ENCODE data around the gene RBMX2.
"Not testable (repeated sequence)": the region's sequence is repeated elsewhere in the genome, so short reads cannot be mapped to it uniquely, and the experiment has no call there.

The RBMX2 gene, protein sequence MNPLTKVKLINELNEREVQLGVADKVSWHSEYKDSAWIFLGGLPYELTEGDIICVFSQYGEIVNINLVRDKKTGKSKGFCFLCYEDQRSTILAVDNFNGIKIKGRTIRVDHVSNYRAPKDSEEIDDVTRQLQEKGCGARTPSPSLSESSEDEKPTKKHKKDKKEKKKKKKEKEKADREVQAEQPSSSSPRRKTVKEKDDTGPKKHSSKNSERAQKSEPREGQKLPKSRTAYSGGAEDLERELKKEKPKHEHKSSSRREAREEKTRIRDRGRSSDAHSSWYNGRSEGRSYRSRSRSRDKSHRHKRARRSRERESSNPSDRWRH

DNA sequence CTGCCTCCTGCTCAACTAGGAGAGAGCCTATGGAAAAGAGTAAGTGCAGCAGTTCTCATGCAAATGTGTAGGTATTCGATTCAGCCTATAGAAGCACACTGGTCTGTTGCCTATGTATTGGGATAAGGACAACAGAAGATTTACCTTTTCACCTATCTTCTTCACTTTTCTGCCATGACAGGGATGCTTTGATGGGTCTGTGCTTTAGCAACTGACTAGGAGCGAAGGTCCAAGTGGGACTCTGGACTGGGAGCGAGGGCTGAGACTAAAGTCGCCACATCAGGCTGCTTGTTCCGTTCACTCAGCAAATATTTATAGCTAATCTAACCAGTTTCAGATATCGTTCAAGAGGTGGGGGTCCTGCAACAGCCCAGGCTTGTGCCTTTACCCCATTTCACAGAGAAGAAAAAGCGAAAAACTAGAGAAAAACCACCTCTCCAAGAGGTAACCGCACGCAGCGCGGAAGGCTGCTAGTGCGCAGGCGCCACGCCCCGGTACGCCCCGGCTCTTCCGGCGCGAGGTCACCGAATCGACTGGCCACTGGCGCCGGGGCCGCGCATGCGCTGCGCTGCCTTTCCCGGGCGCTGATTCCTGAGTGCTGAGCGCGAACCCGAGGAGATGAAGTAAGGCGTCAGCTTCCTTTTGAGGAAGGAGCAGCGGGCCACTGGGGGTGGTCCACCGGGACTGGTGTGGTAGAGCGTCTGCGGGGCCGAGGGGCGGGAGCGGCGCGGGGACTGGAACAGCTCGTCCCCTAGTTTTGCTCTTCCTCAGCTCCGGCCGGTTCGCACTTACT, at the start of gene RBMX2:
Gene RBMX2, plus strand, starts transcription at position 573 of the 793 bp plus-strand sequence. Its CDS starts 46 bp downstream, at position 619.
- DNase-seq = peak; percentile 33 to 81

DNA sequence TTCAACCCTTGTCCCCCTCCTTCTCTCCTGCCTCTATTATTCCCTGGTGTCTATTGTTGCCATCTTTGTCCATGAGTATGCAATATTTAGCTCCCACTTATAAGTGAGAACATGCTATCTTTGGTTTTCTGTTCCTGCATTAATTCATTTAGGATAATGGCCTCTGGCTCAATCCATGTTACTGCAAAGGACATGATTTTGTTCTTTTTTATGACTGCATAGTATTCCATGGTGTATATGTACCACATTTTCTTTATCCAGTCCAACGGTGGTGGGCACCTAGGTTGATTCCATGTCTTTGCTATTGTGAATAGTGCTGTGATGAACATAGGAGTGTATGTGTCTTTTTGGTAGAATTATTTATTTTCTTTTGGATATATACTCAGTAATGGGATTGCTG, 49.7 kb upstream of the RBMX2 start:
- not testable (repeated sequence) for DNase-seq

DNA sequence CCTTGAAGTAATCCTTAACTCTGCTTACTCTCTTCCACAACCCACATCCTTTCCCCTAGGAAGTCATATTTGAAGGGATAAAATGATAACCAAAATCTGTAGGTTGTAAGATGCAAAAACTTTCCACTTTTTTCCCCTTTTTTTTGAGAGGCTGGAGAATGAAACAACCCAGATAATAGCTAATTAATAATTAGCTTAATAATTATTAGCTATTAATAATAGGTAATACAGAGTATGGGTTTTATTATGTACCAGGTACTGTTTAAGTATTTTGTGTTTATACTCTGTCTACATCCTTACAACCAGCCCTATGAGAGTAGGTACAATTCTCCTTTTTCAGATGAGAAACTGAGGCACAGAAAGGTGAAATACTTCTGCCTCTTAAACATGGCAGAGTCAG, 25.7 kb upstream of the RBMX2 start:
- no peak for DNase-seq

DNA sequence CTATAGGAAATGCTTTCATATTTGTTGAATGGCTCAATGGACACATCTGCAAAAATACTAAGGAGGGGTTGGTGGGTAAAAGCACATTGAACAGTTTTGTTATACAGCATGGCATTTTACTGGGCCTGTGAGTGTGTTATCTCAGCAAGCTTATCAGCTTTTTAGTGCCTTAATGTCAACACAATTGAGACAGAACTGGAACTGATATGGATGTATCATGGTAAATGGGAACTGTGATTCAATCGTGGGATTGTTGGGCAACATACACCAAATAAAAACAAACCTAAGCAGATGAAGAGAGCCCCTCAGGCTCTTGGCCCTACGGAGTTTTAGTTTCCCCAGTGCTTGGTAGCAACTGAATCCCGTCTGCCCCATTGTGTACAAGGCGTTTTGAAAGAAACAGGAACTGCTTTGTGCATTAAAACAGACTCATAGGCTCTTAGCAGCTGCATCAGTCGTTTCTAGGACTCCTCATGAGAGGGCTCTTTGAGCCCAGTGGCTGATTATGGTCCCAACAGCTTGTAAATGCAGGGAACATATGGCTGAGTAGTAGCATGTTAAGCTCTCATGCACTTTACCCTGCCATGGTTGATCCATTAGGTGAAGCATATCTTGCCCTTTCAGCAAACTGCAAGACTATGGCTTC, 23.6 kb upstream of the RBMX2 start:
- no peak for DNase-seq

DNA sequence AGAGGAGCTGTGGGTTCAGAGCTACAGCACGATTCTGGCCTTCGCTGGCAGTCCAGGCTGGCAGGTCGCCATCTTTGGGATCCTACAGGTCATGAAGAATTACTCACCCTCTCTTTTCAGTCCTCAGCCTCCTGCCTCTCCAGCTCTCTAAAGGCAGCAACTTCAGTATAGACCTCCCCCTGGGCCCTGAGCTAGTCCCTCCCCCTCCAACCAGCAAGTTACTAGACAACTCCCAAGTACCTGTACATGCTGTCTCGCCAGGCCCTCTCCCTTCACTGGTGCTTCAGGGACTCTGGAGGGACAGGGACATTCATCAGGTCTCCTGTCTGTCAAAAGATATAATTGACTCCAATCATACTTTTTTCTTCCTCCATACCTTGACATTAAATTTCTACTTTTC, 16.3 kb upstream of the RBMX2 start, which contains the start of gene GPR119:
Gene GPR119, minus strand, starts transcription at position 155 of the 400 bp plus-strand sequence. CDS start 227 bp downstream, outside the sequence.
- DNase-seq = no peak

DNA sequence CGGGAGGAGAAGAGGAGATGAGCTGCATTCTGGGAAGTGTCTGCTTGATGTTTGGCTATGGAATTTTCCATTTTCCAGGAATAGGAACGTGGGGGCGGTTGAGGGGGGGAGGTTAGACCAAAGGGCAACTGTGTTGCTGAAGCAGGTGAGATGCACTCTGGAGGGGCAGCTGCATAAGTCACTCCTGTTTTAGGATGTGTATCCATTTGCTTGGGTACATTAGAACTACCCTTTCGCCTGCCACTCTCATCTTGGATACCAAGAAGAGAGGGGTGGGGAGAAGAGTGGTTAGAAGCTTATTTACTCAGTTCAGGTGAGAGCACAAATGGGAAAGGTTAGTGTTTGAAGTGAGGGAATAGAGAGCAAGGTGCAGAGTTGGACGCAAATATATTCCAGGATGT, 15.4 kb upstream of the RBMX2 start:
- DNase-seq = no peak

DNA sequence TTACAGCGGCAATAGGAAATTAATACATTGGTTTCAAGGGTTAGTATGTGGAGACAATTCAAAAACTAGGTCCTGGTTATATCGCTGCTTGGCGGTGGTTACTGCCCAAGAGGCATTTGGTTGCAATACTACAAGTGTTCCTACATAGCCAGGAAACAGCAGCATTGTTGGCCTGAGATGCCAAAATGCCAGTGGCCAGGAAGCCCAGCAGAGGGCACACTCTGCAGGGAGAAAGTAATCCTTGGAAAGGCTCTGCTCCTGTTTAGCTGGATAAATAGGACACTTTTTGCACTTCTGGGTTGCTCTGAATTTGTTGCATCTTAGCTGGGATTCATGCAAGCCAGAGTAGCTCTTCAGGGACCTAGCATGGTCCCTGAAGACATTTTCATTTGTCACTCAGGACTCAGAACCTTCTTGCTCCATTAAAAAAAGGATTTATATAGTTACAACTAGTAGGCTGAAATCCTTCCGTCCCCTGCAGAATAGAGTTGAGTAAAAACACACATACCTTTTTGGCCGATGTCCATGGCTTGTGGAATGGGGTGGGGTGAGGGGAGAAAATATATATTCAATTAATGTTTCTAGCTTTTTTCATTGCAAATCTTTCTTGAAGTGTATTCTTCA, 8.2 kb upstream of the RBMX2 start:
- DNase-seq = peak; percentile 31 to 65

DNA sequence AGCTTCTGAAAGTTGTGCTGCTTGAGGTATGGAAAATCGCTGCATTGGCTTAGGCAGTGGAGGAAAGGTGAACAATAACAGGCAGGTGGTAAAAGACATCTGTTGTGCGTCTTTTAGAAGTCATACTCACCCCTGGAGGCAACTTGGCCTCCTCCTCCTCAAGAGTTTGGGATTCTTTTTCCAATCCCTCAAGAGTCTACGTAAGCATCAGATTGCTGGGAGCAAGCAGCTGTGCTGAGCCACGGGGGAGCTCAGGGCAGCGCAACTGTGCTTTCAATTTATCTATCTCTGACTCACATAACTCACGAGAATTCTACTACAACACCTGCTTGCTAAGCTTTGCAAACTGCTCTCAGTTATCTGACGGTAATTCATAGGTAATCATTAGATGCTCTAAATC, 6.4 kb upstream of the RBMX2 start:
- DNase-seq = no peak

DNA sequence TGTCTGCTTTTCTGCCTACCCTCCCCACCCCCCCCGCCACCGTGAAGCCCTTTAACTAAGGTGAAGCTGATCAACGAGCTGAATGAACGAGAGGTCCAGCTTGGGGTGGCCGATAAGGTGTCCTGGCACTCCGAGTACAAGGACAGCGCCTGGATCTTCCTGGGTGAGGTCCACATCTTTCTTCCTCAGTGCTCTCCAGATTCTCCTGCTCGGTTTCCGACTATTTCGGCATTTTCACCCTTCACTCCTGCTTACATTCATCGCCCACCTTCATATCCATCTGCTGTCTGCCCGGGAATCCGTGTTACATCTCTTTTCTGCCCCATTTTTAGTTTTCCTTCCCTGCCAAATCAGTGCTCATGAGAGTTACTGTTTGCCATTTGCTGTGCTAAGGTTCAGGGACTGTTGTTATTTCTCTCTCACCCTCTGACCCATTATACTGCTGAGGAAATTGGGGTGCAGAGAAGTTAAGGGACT, 459 bp downstream of the RBMX2 start:
- no peak for DNase-seq

DNA sequence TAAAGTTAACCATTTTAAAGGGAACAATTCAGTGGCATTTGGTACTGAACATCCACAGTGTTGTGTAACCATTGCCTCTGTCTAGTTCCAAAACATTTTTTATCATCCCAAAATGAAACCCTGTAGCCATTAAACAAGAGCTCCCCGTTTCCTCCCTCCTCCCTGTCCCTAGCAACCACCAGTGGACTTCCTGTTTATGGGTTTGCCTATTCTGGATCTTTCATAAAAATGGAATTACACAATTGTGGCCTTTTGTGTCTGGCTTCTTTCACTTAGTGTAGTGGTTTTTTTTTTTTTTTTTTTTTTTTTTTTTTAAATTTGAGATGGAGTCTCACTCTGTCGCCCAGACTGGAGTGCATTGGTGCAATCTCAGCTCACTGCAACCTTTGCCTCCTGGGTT, 11.6 kb downstream of the RBMX2 start:
- no peak for DNase-seq

DNA sequence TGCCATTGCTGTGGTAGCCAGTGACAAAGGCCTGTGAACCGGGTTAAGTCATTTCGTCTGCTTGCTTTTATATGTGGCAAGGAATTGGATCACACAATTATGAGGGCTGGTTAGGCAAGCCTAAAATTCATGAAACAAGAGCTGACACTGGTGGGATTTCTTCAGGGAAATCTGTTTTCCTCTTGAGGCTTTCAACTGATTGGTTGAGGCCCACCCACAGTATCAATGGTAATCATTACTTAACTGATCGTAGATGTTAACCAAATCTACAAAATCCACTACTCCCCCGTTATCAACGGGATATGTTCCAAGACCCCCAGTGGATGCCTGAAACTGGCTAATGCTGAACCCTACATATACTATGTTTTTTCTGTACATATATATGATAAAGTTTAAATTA, 13.0 kb downstream of the RBMX2 start:
- DNase-seq = no peak

DNA sequence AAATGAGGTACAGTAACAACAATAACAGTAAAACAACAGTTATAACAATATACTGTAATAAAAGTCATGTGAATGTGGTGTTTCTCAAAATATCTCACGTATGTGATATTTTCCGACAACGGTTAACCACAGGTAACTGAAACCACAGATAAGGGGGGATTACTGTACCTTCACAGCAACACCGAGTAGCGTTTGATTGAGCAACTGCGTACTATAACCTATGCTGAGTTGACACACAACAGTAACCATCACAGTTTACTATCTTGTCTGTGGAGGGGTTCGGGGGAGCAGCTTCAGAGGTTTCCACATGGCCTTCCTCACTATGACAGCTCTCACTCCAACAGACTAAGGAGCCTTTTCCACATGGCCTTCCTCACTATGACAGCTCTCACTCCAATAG, 13.4 kb downstream of the RBMX2 start:
- no peak for DNase-seq

DNA sequence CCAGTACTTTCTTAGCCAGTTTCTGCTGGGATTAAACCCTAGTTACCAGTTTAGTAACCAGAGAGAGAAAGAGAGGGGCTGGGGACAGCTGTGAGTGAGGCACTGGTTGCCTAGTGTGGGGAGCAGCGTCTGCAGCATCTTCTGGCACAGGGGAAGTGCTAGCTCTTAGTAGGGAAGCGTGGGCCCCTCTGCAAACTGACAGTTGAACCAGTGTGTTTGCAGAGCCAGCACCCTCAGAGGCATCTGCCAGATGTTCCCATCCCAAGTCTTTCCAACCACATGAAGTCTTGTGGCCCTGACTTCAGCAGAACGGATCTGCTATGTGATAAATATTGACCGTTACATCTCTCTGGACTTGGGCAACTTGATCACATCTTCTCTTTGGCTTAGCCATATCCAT, 15.0 kb downstream of the RBMX2 start:
- no peak for DNase-seq

DNA sequence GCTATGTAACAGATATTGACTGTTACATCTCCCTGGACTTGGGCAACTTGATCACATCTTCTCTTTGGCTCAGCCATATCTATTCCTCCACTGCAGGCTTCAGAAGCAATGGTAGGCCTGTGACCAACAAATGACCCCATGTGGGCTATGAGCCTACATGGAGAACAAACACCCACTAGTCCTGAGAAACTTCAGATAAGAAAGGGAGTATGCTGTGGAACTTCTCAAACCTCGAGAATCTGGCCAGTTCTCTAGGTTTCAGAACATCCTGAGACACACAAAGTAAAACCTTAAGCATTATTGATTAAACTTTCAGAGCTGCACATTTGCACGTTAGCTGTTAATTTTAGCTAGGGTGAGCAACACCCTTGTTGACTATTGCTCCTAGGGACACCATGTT, 16.3 kb downstream of the RBMX2 start:
- no peak for DNase-seq

DNA sequence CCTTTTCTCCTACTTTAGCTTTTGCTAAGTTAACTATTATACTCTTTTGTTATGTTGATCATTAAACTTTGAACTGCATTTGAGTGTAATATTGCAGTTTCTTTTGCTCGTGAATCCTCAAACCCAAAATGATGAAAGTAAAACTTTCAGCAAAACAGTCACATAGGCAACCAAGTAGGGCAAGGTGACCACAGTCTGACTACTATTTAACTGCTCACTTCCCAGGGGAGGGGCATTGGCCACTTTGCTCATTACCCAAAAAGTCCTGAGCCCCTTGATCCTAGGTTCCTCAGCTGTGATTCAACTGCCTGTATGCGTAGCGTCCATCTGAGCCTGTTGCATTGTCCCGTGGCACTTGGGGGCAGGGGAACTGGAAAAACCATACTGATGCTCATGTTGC, 17.0 kb downstream of the RBMX2 start:
- DNase-seq = no peak

DNA sequence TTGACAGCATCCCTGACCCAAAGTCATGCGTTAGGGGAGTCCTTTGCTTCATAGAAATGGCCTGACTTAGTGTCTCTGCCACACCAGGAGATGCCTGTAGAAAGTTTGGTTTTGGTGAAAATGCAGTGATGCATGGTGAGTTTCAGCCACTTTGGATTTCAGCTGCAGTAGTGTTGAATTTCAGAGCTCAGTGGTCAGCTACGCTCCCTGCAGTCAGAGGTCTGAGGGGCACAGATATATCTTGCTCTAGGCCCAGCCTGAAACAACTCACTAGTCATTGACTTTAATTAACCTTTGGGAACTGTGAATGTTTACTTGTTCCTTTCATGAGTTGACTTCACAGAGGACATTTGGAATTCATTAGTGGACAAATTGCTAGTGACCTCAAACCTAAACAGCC, 17.5 kb downstream of the RBMX2 start:
- no peak for DNase-seq

DNA sequence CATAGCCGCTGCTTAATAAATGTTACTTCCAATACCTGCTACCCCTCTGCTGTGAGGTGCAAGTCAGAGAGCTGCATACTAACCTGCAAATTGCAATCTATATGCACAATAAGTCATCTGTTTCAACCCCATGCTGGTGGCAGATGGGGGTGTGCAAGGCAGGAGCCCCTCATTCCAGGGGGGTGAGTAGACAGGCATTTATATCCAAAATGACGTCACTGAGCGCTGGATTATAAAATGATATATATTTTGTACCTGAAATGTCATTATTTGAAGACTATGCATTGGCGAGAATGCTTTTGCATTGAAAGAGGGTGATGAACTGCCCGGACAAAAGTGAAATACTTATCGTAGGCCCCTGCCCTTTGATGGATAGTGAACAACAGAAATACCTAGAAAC, 24.7 kb downstream of the RBMX2 start:
- no peak for DNase-seq

DNA sequence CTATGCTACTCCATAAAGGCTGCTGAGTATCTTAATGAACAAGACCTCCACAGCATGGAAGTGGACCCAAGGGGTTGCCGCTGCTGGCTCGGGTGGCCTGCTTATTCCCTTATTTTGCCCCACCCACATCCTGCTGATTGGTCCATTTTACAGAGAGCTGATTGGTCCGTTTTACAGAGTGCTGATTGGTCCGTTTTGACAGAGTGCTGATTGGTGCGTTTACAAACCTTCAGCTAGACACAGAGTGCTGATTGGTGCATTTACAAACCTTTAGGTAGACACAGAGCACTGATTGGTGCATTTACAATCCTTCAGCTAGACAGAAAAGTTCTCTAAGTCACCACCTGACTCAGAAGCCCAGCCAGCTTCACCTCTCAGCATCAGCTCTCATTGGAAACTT, 27.4 kb downstream of the RBMX2 start:
- not testable (repeated sequence) for DNase-seq

DNA sequence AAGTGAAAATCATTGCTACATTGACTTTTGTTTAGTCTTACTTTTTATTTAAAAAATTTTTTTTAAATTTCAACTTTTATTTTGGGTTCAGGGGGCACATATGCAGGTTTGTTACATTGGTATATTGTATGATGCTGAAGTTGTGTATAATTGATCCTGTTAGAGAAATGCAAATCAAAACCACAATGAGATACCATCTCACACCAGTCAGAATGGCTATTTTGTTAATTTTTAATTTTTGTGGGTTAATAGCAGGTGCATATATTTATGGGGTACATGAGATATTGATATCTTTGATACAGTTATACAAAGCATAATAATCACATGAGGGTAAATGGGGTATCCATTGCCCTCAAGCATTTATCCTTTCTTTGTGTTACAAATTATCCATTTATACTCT, 34.1 kb downstream of the RBMX2 start:
- no peak for DNase-seq

DNA sequence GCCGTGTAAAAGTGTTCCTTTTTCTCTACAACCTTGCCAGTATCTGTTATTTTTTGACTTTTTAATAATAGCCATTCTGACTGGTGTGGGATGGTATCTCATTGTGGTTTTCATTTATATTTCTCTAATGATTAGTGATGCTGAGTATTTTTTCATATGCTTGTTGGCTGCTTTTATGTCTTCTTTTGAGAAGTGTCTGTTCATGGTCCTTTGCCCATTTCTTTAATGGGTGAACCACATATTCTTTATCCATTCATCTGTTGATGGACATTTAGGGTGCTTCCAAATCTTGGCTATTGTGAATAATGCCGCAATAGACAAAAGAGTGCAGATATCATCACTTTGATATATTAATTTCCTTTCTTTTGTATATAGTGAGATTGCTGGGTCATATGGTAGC, 36.2 kb downstream of the RBMX2 start:
- DNase-seq = not testable (repeated sequence)

DNA sequence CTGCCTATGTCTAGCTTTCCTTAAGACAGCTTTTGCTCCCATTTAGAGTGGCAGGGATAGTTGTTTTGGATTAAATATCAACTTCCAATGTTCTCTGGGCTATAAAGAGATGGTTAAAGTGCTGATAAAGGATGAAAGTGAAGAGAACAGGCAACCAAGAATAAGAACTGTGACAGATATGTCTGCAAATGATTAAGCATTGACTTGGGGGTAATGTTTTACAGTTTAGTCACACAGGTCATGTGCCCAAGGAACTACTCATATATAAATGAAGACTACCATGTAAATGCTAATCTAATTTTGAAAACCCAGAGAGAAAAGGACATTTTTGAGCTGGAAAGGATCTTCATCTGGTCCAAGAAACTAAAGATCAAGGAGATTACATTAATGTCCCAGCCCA, 42.1 kb downstream of the RBMX2 start:
- DNase-seq = no peak

DNA sequence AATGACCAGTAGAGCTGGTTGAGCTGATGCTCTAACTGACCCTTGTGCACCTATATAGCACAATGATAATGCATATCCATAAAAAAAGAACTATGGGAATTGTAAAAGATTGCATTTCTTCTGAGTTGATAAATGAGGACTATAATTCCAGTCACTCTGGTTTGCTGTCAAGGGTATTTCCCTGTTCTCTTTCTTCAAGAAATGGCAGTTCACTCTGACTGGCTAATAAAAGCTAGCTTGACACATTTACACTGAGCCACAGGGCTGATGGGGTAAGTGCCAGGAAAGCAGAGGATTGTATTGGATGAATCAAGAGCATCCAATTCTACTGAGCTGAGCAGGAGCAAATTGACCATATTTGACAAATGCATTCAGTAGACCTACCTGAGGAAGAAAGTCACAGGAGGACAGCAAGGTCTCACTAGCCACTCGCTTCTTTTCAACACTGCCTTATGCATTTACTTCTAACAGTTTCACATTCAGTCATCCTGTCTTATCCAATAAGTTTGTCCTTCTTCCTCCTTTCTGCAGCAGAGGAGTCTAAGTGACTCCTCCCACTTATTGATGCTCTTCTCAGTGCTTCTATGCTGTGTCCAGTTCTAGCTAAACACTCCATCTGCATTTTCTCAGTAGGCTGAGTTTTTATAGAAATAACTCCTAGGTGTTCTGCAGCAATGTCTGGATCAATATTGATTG, 43.0 kb downstream of the RBMX2 start:
- DNase-seq = no peak

DNA sequence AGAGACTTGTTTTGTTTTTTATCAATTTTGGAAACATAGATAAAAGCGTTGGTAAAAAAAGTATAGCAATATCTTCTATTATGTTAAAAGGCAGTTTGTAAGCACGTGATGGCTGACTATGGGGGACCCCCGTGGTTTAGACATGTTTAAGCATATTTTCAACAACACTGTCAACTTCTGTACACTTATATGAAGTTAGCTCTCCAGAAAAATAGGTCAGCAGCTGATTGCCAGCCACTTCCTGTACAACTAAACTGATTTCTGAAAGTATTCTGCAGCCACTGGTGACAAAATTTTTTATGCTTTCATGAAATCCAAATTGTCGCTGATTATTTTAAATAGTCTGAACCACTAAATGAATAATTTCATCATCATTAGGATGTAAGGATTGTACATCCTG, 45.2 kb downstream of the RBMX2 start:
- no peak for DNase-seq
